ENCODE results near the gene UNC13C.

DNA sequence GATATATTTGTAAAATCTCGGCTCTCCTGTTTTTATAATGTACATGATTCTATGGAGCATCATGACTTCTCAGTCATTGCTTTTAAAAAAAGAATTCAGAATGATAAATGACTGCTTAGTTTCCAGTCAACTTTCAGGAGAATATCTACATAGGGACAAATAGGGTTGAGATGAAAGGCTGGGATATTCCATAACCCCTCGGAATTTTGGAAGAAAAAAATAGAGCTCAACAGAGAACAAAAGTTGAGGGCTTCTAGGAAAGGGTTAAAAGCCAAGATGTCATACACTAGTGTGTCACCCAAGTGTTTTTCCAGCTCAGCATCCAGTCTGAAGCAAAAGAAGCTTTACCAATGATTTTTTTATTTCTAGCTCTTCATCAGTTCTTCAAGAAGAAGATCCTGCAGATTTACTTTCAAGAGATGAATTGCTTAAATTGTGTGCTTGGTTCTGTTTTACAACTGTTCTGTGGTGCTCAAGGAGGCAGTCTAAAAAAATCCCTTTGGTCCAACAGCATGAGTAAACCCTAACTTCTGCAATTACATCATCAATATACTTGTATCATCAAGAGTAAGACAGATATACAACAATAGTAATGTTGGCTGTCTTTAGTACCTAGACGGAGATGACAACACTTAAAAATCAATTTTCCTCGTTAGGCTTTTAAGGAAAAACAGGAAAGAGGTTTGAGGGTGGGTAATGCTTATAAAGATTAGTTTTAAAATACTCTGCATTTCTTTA lies 979 bp downstream of the UNC13C start:
- TF ChIP-seq, protein P1, sequence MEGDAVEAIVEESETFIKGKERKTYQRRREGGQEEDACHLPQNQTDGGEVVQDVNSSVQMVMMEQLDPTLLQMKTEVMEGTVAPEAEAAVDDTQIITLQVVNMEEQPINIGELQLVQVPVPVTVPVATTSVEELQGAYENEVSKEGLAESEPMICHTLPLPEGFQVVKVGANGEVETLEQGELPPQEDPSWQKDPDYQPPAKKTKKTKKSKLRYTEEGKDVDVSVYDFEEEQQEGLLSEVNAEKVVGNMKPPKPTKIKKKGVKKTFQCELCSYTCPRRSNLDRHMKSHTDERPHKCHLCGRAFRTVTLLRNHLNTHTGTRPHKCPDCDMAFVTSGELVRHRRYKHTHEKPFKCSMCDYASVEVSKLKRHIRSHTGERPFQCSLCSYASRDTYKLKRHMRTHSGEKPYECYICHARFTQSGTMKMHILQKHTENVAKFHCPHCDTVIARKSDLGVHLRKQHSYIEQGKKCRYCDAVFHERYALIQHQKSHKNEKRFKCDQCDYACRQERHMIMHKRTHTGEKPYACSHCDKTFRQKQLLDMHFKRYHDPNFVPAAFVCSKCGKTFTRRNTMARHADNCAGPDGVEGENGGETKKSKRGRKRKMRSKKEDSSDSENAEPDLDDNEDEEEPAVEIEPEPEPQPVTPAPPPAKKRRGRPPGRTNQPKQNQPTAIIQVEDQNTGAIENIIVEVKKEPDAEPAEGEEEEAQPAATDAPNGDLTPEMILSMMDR (IDR thresholded peaks at IDR 0.05) = no peak
- TF ChIP-seq POLR2A (IDR thresholded peaks at IDR 0.05) = no peak
